ENCODE data around the gene FAM131B. TPM values are rescaled to one million over a fixed set of nuclear protein-coding genes. Genes with fewer than 3 reads are reported as not detected.

The FAM131B gene
- total RNA-seq, 2 experiments from 2014 or later = 1.5 to 1.7 TPM

DNA sequence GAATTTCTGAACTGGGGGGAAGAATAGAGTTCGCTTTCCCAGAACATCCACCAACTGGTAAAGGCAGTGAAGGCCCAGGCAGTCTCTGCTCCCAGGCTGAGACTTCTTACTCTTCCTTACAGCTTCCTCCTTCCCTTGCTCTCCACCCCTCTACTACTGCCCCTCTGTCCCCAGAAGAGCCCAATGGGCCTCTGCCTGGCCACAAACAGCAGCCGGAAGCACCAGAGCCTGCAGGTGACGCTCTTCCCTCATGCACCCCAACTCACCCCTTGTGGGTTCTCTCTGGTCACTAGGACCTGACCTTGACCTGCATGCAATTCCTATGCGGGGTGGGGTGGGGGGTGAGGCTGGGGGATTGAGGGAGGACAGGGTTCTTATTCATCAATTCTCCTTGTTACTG, 16.5 kb downstream of the FAM131B start:
- DNase-seq = no peak
- Mint-ChIP-seq H3K9me3 (no peaks in the 10 kb centered on the region), H3K27me3 (ENCODE audit: low read depth) (peaks cover 2% of the 10 kb centered on the region), H3K4me1 (ENCODE audit: low read depth) (peaks cover 8% of the 10 kb centered on the region), H3K27ac (no peak overlapping the region), H3K36me3 (ENCODE audit: low read depth) (no peaks in the 10 kb centered on the region), H3K4me3 (peak overlapping the region; percentile 72)
- CTCF ChIA-PET = interaction anchor here (0.5 to 4.1 kb wide), 16 partner anchors 10 to 546 kb away, joined by 3 to 23 read pairs (median 4); no protein-coding TSS in a partner anchor
- intact Hi-C loops (cut with micrococcal nuclease) = loop anchor here (2.0 kb wide), 1 partner anchor 13 kb away; no protein-coding TSS in a partner anchor

DNA sequence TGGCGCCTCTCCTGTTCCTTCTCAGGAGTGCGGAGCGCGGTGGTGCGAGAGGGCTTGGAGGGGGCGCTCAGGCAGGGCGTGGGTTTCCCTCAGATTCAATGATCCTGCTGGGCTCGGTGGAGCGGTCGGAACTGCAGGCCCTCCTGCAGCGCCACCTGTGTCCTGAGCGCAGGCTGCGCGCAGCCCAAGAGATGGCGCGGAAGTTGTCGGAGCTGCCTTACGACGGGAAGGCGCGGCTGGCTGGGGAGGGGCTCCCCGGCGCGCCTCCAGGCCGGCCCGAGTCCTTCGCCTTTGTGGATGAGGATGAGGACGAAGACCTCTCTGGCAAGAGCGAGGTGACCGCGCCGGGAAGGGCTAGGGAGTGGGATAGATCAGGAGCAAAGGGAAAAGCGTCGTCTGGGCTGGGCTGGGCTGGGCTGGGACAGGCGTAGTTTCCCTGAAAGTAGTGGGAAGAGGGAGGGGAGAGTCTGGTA, 17.0 kb downstream of the FAM131B start:
- H3K27me3 Mint-ChIP-seq (ENCODE audit: low read depth) = peaks cover 2% of the 10 kb centered on the region
- H3K27ac Mint-ChIP-seq = no peak overlapping the region
- DNase-seq = peak; percentile 78
- no peaks in the 10 kb centered on the region for H3K36me3 Mint-ChIP-seq (ENCODE audit: low read depth)
- H3K4me3 Mint-ChIP-seq = peak overlapping the region; percentile 72
- H3K4me1 Mint-ChIP-seq (ENCODE audit: low read depth) = peaks cover 8% of the 10 kb centered on the region
- intact Hi-C loops (cut with micrococcal nuclease) = loop anchor here (1.0 to 2.0 kb wide), 3 partner anchors 17 to 71 kb away; partner anchors contain the start of genes FAM131B and ZYX
- CTCF ChIA-PET = interaction anchor here (0.5 to 4.1 kb wide), 18 partner anchors 10 to 546 kb away, joined by 3 to 23 read pairs (median 4); no protein-coding TSS in a partner anchor
- no peaks in the 10 kb centered on the region for H3K9me3 Mint-ChIP-seq

DNA sequence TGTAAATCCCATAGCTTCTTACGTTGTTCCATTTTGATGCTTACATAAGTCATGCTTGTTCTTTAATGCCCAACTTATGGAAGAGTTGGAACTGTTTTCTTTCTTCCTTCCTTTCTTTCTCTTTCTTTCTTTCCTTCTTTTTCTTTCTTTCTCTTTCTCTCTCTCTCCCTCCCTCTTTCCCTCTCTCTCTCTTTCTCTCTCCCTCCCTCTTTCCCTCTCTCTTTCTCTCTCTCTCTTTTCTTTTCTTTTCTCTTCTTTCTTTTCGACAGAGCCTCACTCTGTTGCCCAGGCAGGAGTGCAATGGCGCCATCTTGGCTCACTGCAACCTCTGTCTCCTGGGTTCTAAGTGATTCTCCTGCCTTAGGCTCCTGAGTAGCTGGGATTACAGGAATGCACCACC, 18.9 kb downstream of the FAM131B start:
- Mint-ChIP-seq H3K27me3 (ENCODE audit: low read depth) (peaks cover 2% of the 10 kb centered on the region), H3K4me1 (ENCODE audit: low read depth) (peaks cover 8% of the 10 kb centered on the region), H3K27ac (no peak overlapping the region), H3K36me3 (ENCODE audit: low read depth) (no peaks in the 10 kb centered on the region), H3K4me3 (no peak overlapping the region), H3K9me3 (no peaks in the 10 kb centered on the region)
- DNase-seq = no peak
- CTCF ChIA-PET = interaction anchor here (0.5 to 4.1 kb wide), 3 partner anchors 10 to 103 kb away, joined by 3 to 23 read pairs (median 3); partner anchors contain the start of gene EPHA1
- intact Hi-C loops (cut with micrococcal nuclease) = no loop called here

DNA sequence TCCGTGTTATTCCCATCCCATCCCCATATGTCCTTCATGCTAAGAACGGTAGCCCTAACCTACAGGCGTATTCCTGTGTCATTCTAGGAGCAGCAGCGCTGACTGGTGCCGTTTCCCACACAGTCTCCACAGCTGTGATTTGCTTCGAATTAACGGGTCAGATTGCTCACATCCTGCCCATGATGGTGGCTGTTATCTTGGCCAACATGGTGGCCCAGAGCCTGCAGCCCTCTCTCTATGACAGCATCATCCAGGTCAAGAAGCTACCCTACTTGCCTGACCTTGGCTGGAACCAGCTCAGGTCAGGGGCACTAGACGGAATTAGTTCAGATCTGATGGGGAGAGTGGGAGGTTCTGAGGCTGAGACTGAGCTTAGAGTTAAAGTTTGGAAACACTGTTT, 20.7 kb downstream of the FAM131B start:
- H3K4me1 Mint-ChIP-seq (ENCODE audit: low read depth) = peaks cover 8% of the 10 kb centered on the region
- H3K4me3 Mint-ChIP-seq = no peak overlapping the region
- intact Hi-C loops (cut with micrococcal nuclease) = no loop called here
- no peaks in the 10 kb centered on the region for H3K9me3 Mint-ChIP-seq
- no peak for DNase-seq
- H3K27me3 Mint-ChIP-seq (ENCODE audit: low read depth) = peaks cover 3% of the 10 kb centered on the region
- no peaks in the 10 kb centered on the region for H3K36me3 Mint-ChIP-seq (ENCODE audit: low read depth)
- CTCF ChIA-PET = interaction anchor here (0.6 to 4.1 kb wide), 4 partner anchors 27 to 102 kb away, joined by 3 to 23 read pairs (median 4); no protein-coding TSS in a partner anchor
- H3K27ac Mint-ChIP-seq = no peak overlapping the region

DNA sequence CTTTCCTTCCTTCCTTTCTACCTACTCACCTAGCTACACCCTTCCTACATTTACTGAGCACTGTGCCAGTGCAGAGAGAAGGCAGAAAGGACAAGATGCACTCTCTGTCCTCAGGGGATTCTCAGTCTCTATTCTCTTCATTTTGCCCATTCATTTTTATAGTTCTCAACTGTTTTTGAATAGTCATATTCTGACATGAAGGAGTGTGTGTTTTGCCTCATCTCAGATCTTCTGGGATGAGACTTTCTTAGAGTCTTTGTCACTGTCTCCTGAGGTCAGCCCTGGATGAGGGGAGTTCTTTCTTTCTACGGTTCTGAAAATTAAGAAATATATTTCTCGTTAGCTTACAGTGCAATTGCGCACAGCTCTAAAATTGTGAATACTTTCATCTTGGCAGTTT, 25.3 kb downstream of the FAM131B start:
- CTCF ChIA-PET = interaction anchor here (0.6 to 3.7 kb wide), 6 partner anchors 8 to 277 kb away, joined by 3 to 12 read pairs (median 4); no protein-coding TSS in a partner anchor
- intact Hi-C loops (cut with micrococcal nuclease) = no loop called here
- H3K27ac Mint-ChIP-seq = no peak overlapping the region
- no peaks in the 10 kb centered on the region for H3K36me3 Mint-ChIP-seq (ENCODE audit: low read depth)
- no peak for DNase-seq
- no peaks in the 10 kb centered on the region for H3K4me1 Mint-ChIP-seq (ENCODE audit: low read depth)
- H3K9me3 Mint-ChIP-seq = no peaks in the 10 kb centered on the region
- no peak overlapping the region for H3K4me3 Mint-ChIP-seq
- peaks cover 6% of the 10 kb centered on the region for H3K27me3 Mint-ChIP-seq (ENCODE audit: low read depth)

DNA sequence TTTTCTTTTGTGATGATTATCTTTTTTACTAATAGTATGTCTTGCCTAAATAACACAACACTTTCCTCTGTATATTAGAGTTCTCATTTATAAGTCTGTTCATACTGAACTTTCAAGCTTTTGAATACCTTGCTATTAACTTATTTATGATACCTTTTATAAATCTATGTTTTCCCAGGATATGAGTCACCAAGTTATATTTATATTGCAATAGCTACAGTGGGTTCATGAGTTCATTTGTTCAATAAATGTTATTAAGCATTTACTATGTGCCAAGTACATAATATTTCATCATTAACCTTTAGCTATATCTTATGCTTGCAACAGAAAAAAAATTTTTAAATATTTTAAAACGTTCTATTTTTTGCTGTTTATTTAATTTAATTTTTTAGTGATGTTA, 28.3 kb downstream of the FAM131B start:
- peaks cover 6% of the 10 kb centered on the region for H3K27me3 Mint-ChIP-seq (ENCODE audit: low read depth)

DNA sequence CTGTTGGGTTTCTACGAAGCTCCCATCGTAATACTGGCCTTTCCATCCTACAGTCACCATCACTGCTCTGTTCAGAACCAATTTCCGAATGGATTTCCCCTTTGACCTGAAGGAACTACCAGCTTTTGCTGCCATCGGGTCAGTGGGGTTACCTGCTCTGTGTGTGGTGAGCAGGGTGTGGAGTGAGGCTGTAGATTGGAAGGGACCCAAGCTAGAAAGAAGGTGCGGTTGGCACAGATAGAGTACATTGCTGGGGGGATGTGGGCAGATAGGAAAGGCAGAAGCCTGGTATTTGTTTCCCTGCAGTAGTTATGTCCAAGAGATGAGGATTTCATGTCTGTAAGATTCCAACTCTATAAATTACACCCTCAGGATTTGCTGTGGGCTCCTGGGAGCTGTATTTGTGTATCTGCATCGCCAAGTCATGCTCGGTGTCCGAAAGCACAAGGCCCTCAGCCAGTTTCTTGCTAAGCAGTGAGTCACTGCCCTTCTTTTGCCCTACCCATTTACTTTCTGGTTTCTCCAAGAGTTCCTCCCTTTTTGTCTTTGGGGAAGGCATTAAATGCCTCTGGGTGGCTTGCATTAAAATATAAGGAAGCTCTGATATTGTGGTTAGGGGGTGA, 31.2 kb downstream of the FAM131B start:
- intact Hi-C loops (cut with micrococcal nuclease) = no loop called here

More for the DNA sequence above, 28.3 kb downstream of the FAM131B start:
- CTCF ChIA-PET = interaction anchor here (3.7 kb wide), 1 partner anchor 11 kb away, joined by 12 read pairs; no protein-coding TSS in a partner anchor
- H3K36me3 Mint-ChIP-seq (ENCODE audit: low read depth) = no peaks in the 10 kb centered on the region
- intact Hi-C loops (cut with micrococcal nuclease) = no loop called here
- no peak overlapping the region for H3K27ac Mint-ChIP-seq
- no peaks in the 10 kb centered on the region for H3K9me3 Mint-ChIP-seq
- no peak overlapping the region for H3K4me3 Mint-ChIP-seq
- no peak for DNase-seq
- no peaks in the 10 kb centered on the region for H3K4me1 Mint-ChIP-seq (ENCODE audit: low read depth)

DNA sequence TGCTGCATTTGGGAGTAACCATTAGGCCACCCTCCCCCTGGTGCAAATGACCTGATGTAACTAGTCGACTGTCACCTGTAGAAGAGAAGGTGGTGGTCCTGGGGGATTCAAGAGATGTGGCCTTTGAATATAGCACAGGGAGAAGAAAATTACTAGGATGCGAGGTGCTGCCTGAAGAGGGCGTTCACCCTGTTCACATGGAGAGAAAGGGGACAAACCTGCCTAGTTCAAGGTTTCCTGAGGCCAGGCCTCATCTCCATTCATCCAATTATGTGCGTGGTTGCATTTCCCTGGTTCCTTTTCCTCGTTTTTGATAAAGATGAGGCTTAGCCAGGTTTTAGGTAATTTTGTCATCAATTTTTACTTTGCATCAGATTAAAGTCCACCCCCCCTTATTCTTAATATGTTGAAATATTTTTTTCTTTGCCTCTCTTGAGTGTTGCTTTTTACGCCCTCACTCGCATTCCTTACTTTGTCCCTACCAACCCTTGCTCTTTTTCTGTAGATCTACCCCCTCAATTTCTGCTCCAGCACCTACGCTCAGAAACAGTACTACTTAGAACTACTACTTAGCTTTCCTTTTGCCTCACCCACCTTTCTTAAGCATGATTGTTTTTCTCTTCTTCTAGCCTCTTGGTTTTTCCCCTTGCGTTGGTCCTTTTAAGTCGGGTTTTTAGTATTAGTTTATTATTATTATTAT, 32.9 kb downstream of the FAM131B start:
- peaks cover 5% of the 10 kb centered on the region for H3K4me1 Mint-ChIP-seq (ENCODE audit: low read depth)
- no peak overlapping the region for H3K27ac Mint-ChIP-seq
- no peaks in the 10 kb centered on the region for H3K9me3 Mint-ChIP-seq
- H3K27me3 Mint-ChIP-seq (ENCODE audit: low read depth) = no peaks in the 10 kb centered on the region
- no peak overlapping the region for H3K4me3 Mint-ChIP-seq
- peak; percentile 12 for DNase-seq
- H3K36me3 Mint-ChIP-seq (ENCODE audit: low read depth) = no peaks in the 10 kb centered on the region
- CTCF ChIA-PET = interaction anchor here (0.8 kb wide), 2 partner anchors 30 to 50 kb away, joined by 3 read pairs; no protein-coding TSS in a partner anchor
- intact Hi-C loops (cut with micrococcal nuclease) = no loop called here

More for the DNA sequence above, 31.2 kb downstream of the FAM131B start:
- no peaks in the 10 kb centered on the region for H3K36me3 Mint-ChIP-seq (ENCODE audit: low read depth)
- no peak for DNase-seq
- H3K27me3 Mint-ChIP-seq (ENCODE audit: low read depth) = peaks cover 3% of the 10 kb centered on the region
- CTCF ChIA-PET = interaction anchor here (1.1 kb wide), 1 partner anchor 848 kb away, joined by 4 read pairs; no protein-coding TSS in a partner anchor
- H3K27ac Mint-ChIP-seq = no peak overlapping the region
- no peaks in the 10 kb centered on the region for H3K9me3 Mint-ChIP-seq
- no peak overlapping the region for H3K4me3 Mint-ChIP-seq
- H3K4me1 Mint-ChIP-seq (ENCODE audit: low read depth) = no peaks in the 10 kb centered on the region

DNA sequence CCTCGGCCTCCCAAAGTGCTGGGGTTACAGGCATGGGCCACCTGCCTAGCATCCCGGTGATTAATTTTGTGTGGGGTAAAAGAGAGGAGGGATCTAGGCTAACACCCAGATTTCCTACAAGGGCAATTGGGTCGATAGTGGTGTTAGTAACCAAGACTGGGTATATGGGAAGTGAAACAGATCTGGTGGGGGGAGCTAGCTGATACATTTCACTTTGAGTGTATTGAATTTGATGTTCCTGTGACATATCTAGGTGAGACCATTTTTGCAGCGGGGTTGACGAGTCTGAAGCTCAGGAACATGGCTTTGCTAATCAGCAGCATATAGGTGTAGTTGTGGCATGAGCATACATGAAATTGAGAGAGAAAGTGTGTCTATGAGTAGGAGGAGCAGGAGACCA, 34.6 kb downstream of the FAM131B start:
- intact Hi-C loops (cut with micrococcal nuclease) = no loop called here
- H3K4me1 Mint-ChIP-seq (ENCODE audit: low read depth) = peaks cover 5% of the 10 kb centered on the region
- no peaks in the 10 kb centered on the region for H3K9me3 Mint-ChIP-seq
- CTCF ChIA-PET = interaction anchor here (1.1 to 1.5 kb wide), 5 partner anchors 10 to 113 kb away, joined by 3 to 4 read pairs (median 4); no protein-coding TSS in a partner anchor
- H3K27me3 Mint-ChIP-seq (ENCODE audit: low read depth) = no peaks in the 10 kb centered on the region
- no peak for DNase-seq
- H3K36me3 Mint-ChIP-seq (ENCODE audit: low read depth) = no peaks in the 10 kb centered on the region
- H3K4me3 Mint-ChIP-seq = no peak overlapping the region
- H3K27ac Mint-ChIP-seq = no peak overlapping the region

DNA sequence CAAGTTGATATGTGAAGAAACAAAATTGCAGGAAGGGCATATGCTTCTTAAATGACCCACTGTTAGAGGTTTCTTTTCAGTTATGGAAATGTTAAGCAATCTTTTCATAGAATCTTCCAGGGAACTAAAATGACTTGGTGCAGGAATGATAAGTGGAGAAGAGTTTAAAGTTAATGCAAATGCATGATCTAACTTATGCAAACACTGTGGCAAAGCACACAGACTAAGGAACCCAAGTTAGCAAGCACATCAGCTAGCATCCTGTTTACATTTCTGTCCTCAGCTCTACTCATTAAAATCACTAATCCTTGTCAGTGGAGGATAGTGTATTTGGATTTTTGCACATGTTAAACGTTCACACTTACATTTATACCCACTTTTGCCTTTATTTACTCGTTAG, 37.3 kb downstream of the FAM131B start:
- H3K36me3 Mint-ChIP-seq (ENCODE audit: low read depth) = no peaks in the 10 kb centered on the region
- no peaks in the 10 kb centered on the region for H3K9me3 Mint-ChIP-seq
- peaks cover 5% of the 10 kb centered on the region for H3K4me1 Mint-ChIP-seq (ENCODE audit: low read depth)
- no peak overlapping the region for H3K27ac Mint-ChIP-seq
- no peaks in the 10 kb centered on the region for H3K27me3 Mint-ChIP-seq (ENCODE audit: low read depth)
- no peak overlapping the region for H3K4me3 Mint-ChIP-seq
- intact Hi-C loops (cut with micrococcal nuclease) = no loop called here
- DNase-seq = no peak
- CTCF ChIA-PET = interaction anchor here (1.2 kb wide), 2 partner anchors 20 to 47 kb away, joined by 3 to 4 read pairs; no protein-coding TSS in a partner anchor

DNA sequence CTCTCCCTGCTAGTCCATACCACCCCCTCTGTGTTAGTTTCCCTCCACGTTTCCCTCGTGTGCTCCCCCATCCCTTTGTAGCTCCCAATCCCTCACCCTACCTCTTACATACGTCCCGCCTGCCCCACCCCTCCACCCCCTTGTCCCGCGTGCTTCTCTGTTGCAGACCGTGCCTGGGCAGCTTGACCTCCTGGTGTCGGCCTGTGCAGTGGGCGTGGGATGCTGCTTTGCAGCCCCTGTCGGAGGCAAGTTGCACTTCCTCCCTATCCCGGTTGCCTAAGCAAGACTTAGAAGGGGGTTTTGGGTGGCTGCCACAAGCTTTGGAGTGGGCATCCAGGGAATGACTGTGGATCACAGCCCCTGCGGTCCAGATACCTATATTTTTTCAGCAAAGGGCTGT, 38.9 kb downstream of the FAM131B start:
- intact Hi-C loops (cut with micrococcal nuclease) = no loop called here
- Mint-ChIP-seq H3K4me1 (ENCODE audit: low read depth) (peaks cover 5% of the 10 kb centered on the region), H3K27ac (no peak overlapping the region), H3K27me3 (ENCODE audit: low read depth) (no peaks in the 10 kb centered on the region), H3K36me3 (ENCODE audit: low read depth) (no peaks in the 10 kb centered on the region), H3K9me3 (no peaks in the 10 kb centered on the region), H3K4me3 (no peak overlapping the region)
- CTCF ChIA-PET = no interaction called here
- DNase-seq = no peak
